ENCODE measurements around the gene RBP5.
"Not testable (repeated sequence)": the region's sequence is repeated elsewhere in the genome, so short reads cannot be mapped to it uniquely, and the experiment has no call there.

The RBP5 gene

GRCh38 chr12:7122811-7123769 lies 5.6 kb downstream of the RBP5 start:
- no peak for DNase-seq (ENCODE audit: low read depth)

GRCh38 chr12:7121324-7121723 lies 7.4 kb downstream of the RBP5 start:
- no peak for DNase-seq (ENCODE audit: low read depth)

GRCh38 chr12:7120166-7120565 lies 8.5 kb downstream of the RBP5 start:
- DNase-seq (ENCODE audit: low read depth): no peak

GRCh38 chr12:7118881-7119280 lies 9.8 kb downstream of the RBP5 start:
- no peak for DNase-seq (ENCODE audit: low read depth)

- no peak for DNase-seq (ENCODE audit: low read depth)
Measured at GRCh38 chr12:7117670-7118069, 11.0 kb downstream of the RBP5 start.

- no peak for DNase-seq (ENCODE audit: low read depth)
Measured at GRCh38 chr12:7116916-7117315, 11.8 kb downstream of the RBP5 start.

GRCh38 chr12:7116196-7116595 lies 12.5 kb downstream of the RBP5 start:
- DNase-seq (ENCODE audit: low read depth): no peak

- DNase-seq (ENCODE audit: low read depth): no peak
Measured at GRCh38 chr12:7114851-7115250, 13.8 kb downstream of the RBP5 start.

GRCh38 chr12:7114008-7114407 lies 14.7 kb downstream of the RBP5 start:
- no peak for DNase-seq (ENCODE audit: low read depth)

GRCh38 chr12:7113389-7113871 lies 15.3 kb downstream of the RBP5 start:
- no peak for DNase-seq (ENCODE audit: low read depth)

- DNase-seq (ENCODE audit: low read depth): no peak
Measured at GRCh38 chr12:7112041-7112440, 16.6 kb downstream of the RBP5 start.

- DNase-seq (ENCODE audit: low read depth): no peak
Measured at GRCh38 chr12:7110661-7111060, 18.0 kb downstream of the RBP5 start.

GRCh38 chr12:7109572-7109920 lies 19.1 kb downstream of the RBP5 start:
- DNase-seq (ENCODE audit: low read depth): no peak

- DNase-seq (ENCODE audit: low read depth): peak; percentile 71
Measured at GRCh38 chr12:7108796-7109571, 19.7 kb downstream of the RBP5 start, which contains the start of gene C1RL. C1RL (minus strand) TSS chr12:7109214; CDS start chr12:7109180, 34 bp downstream.

GRCh38 chr12:7108003-7108795 lies 20.5 kb downstream of the RBP5 start:
- DNase-seq (ENCODE audit: low read depth): peak; percentile 55

- no peak for DNase-seq (ENCODE audit: low read depth)
Measured at GRCh38 chr12:7107636-7108002, 21.1 kb downstream of the RBP5 start.

GRCh38 chr12:7107181-7107580 lies 21.5 kb downstream of the RBP5 start:
- DNase-seq (ENCODE audit: low read depth): not testable (repeated sequence)

GRCh38 chr12:7106082-7106481 lies 22.6 kb downstream of the RBP5 start:
- no peak for DNase-seq (ENCODE audit: low read depth)

GRCh38 chr12:7103837-7104584 lies 24.7 kb downstream of the RBP5 start:
- DNase-seq (ENCODE audit: low read depth): no peak

- no peak for DNase-seq (ENCODE audit: low read depth)
Measured at GRCh38 chr12:7102582-7102981, 26.1 kb downstream of the RBP5 start.

- DNase-seq (ENCODE audit: low read depth): no peak
Measured at GRCh38 chr12:7101694-7102131, 27.0 kb downstream of the RBP5 start.

Data from stimulated activated CD8-positive, alpha-beta memory T cell treated with anti-CD3 and anti-CD28 coated beads, Interleukin-4, amount 100 ng/mL, for 24 hours (primary cell).